Upper lobe of left lung (tissue), 6 donors: ENCODE data around the gene PBX3. TPM values are rescaled to one million over a fixed set of nuclear protein-coding genes. Genes with fewer than 3 reads are reported as not detected.

Experiments
- ATAC-seq, 2 donors: fragments of 200-7000 bp; cut with Tn5 transposase; one replicate each; pipeline ENCODE4 v1.9.1; 2022; ENCODE audit warnings: mild to moderate bottlenecking in 2 of 2, moderate library complexity in 2 of 2; ENCODE audit not compliant: low FRiP score in 2 of 2
- DNase-seq, 2 donors: peaks; one replicate each; pipeline ENCODE4 v3.0.0-alpha.2; 2019 to 2020
- H3K27ac ChIP-seq, 4 donors: fragments of 200-600 bp; sonication (generic); one replicate each; pipeline ENCODE4 v1.5.1; 2016 to 2019
- H3K27me3 ChIP-seq, 4 donors: fragments of 200-600 bp; sonication (generic); one replicate each; pipeline ENCODE4 v1.5.1; 2017 to 2019
- H3K36me3 ChIP-seq, 4 donors: fragments of 200-600 bp; sonication (generic); one replicate each; pipeline ENCODE4 v1.5.1; 2016 to 2019
- H3K4me1 ChIP-seq, 4 donors: fragments of 200-600 bp; sonication (generic); one replicate each; pipeline ENCODE4 v1.5.1; 2018 to 2019
- H3K4me3 ChIP-seq, 4 donors: fragments of 200-600 bp; sonication (generic); one replicate each; pipeline ENCODE4 v1.5.1; 2017 to 2019; ENCODE audit warnings: mild to moderate bottlenecking in 2 of 4, moderate library complexity in 1 of 4
- H3K9me3 ChIP-seq, 4 donors: fragments of 200-600 bp; sonication (generic); one replicate each; pipeline ENCODE4 v1.5.1; 2018 to 2019
- CTCF ChIP-seq, 6 experiments: fragments of 450-650 bp in 4 of 6; fragments of 200-600 bp in 2 of 6; sonication (generic) in 2 of 6; IDR thresholded peaks; one replicate each; pipeline ENCODE4 v1.5.1; 2016 to 2019; ENCODE audit warnings: antibody characterized with exemption in 6 of 6
- EP300 ChIP-seq, 4 donors: sonication (generic); formaldehyde crosslinking; IDR thresholded peaks; one replicate each; pipeline ENCODE4 v1.5.1; 2017; ENCODE audit warnings: antibody characterized with exemption in 4 of 4, control low read depth in 2 of 4
- POLR2A ChIP-seq, 4 donors: fragments of 450-650 bp; IDR thresholded peaks; one replicate each; pipeline ENCODE4 v1.5.1; 2016 to 2017; ENCODE audit warnings: antibody characterized with exemption in 4 of 4, mild to moderate bottlenecking in 2 of 4
- POLR2AphosphoS5 ChIP-seq, 2 donors: sonication (generic); formaldehyde crosslinking; IDR thresholded peaks; one replicate each; pipeline ENCODE4 v1.5.1; 2017; ENCODE audit warnings: antibody characterized with exemption in 2 of 2
- WGBS, 2 donors: methylation state at CpG; one replicate each; pipeline ENCODE4 v1.1.5; 2017 to 2018; 5-methylcytosine and 5-hydroxymethylcytosine counted together
- total RNA-seq, 6 donors: library from RNA; depleted of rRNA in 4 of 6; stranded (reverse); fragments of >200 nt in 4 of 6; gene quantifications; one replicate each; pipeline versions ENCODE4 v1.1.0 to v1.2.1, GENCODE V29; 2016 to 2021
- donor health status: DM: no; HTN: no; CAD: no; lungs with moderate emphysema.
- donor health status: DM: no; HTN: yes; CAD: no; lungs with severe emphysema.

Gene PBX3
- total RNA-seq, 6 donors from 2014 or later = 25.7 to 57.6 (median 41.9) TPM

GRCh38 chr9:125990793-125991220 is 243.6 kb downstream of the PBX3 start:
- WGBS, 2 donors = 61 to 65% methylated on average over 12 of the region's 12 CpGs
- ATAC-seq = no peak
- no peaks in the 10 kb centered on the region for H3K4me1 ChIP-seq
- H3K27ac ChIP-seq = no peak overlapping the region
- no peak for TF ChIP-seq POLR2AphosphoS5 (IDR thresholded peaks at IDR 0.05)
- no peak for TF ChIP-seq POLR2A (IDR thresholded peaks at IDR 0.05)
- TF ChIP-seq CTCF (IDR thresholded peaks at IDR 0.05) = no peak
- TF ChIP-seq EP300 (IDR thresholded peaks at IDR 0.05) = no peak
- no peaks in the 10 kb centered on the region for H3K27me3 ChIP-seq
- DNase-seq = peak in 1 of 2 donors; percentile 13
- H3K36me3 ChIP-seq = no peaks in the 10 kb centered on the region
- H3K4me3 ChIP-seq = no peak overlapping the region
- H3K9me3 ChIP-seq = no peaks in the 10 kb centered on the region

- no peak overlapping the region for H3K4me3 ChIP-seq
- DNase-seq = peak in 1 of 2 donors; percentile 3
- H3K9me3 ChIP-seq = no peaks in the 10 kb centered on the region
- H3K27me3 ChIP-seq = no peaks in the 10 kb centered on the region
- ATAC-seq = no peak
- H3K27ac ChIP-seq = no peak overlapping the region
- TF ChIP-seq POLR2A (IDR thresholded peaks at IDR 0.05) (no peak), CTCF (IDR thresholded peaks at IDR 0.05) (no peak), POLR2AphosphoS5 (IDR thresholded peaks at IDR 0.05) (no peak), EP300 (IDR thresholded peaks at IDR 0.05) (no peak)
- H3K4me1 ChIP-seq = no peaks in the 10 kb centered on the region
- H3K36me3 ChIP-seq = no peaks in the 10 kb centered on the region
- 77 to 78% methylated on average over 9 to 11 of the region's 11 CpGs for WGBS, 2 donors
Measured at GRCh38 chr9:125991886-125992529, 244.8 kb downstream of the PBX3 start.

- peak in 1 of 2 donors; percentile 53 for DNase-seq
- Histone ChIP-seq H3K4me3 (no peak overlapping the region), H3K27ac (no peak overlapping the region), H3K36me3 (no peaks in the 10 kb centered on the region), H3K4me1 (no peaks in the 10 kb centered on the region), H3K27me3 (no peaks in the 10 kb centered on the region), H3K9me3 (no peaks in the 10 kb centered on the region)
- WGBS, 2 donors = 82 to 93% methylated on average over 3 to 8 of the region's 8 CpGs
- no peak for ATAC-seq
- TF ChIP-seq POLR2A (IDR thresholded peaks at IDR 0.05) (no peak), CTCF (IDR thresholded peaks at IDR 0.05) (no peak), EP300 (IDR thresholded peaks at IDR 0.05) (no peak), POLR2AphosphoS5 (IDR thresholded peaks at IDR 0.05) (no peak)
Measured at GRCh38 chr9:125992557-125992956, 245.4 kb downstream of the PBX3 start.

- Histone ChIP-seq H3K27me3 (no peaks in the 10 kb centered on the region), H3K36me3 (no peaks in the 10 kb centered on the region), H3K9me3 (no peaks in the 10 kb centered on the region), H3K27ac (no peak overlapping the region), H3K4me1 (no peaks in the 10 kb centered on the region), H3K4me3 (no peak overlapping the region)
- ATAC-seq (no peak), DNase-seq (no peak)
- 81 to 89% methylated on average over 15 of the region's 15 CpGs for WGBS, 2 donors
- TF ChIP-seq POLR2A (IDR thresholded peaks at IDR 0.05) = no peak
- no peak for TF ChIP-seq CTCF (IDR thresholded peaks at IDR 0.05)
- no peak for TF ChIP-seq EP300 (IDR thresholded peaks at IDR 0.05)
- TF ChIP-seq POLR2AphosphoS5 (IDR thresholded peaks at IDR 0.05) = no peak
Measured at GRCh38 chr9:125993466-125993865, 246.3 kb downstream of the PBX3 start.
